NCI-H2029 (cell line): ENCODE data around the gene PPFIBP2.

Experiments used
- DNase-seq: peaks from one replicate; lab custom pipeline; 2025; lab: John Stamatoyannopoulos, UW

PPFIBP2 gene

DNA sequence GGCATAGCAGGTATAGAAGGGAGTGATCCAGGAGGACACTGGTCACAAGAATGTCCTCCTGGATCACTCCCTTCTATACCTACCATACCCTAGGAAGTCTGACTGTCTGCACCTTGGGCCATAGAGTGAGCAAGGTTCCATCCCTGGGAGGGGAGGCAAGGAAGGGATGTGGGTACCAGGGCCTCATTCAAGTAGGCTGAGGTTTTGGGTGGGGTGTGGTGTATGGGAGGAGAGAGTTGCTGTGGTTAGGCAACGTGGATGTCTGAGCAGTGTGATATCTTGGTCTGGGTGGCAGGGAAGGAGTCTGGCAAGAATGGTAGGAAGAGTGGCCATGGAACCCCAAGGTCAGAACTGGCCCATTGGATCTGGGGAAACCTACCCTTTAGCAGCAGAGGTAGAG is 13.2 kb downstream of the PPFIBP2 start:
- DNase-seq = no peak

DNA sequence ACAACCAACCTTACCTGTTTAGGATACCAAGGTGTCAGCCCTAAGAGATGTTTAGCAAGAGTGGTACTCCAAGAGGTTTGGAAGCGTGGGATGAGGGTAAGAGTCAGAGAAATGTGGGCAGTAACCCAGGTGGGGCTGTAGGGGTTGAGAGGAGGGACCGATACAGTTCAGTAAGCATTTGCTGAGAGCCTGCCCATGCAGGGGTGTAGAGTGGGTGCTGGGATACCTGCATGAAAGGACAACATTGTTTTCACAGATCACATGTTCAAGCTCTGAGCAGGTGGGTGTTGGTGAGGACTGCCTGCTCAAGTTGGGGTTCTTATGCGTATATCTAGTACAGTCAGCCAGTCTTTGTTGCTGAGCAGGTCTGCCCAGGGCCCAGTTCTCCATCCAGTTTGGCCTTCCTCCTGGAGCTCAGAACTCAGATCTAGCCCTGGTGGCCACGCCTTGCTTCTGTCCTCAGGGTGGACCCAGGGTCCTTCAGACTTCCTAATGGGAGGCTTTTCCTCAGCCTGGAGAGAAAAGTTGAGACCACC is 14.8 kb downstream of the PPFIBP2 start:
- DNase-seq = no peak

DNA sequence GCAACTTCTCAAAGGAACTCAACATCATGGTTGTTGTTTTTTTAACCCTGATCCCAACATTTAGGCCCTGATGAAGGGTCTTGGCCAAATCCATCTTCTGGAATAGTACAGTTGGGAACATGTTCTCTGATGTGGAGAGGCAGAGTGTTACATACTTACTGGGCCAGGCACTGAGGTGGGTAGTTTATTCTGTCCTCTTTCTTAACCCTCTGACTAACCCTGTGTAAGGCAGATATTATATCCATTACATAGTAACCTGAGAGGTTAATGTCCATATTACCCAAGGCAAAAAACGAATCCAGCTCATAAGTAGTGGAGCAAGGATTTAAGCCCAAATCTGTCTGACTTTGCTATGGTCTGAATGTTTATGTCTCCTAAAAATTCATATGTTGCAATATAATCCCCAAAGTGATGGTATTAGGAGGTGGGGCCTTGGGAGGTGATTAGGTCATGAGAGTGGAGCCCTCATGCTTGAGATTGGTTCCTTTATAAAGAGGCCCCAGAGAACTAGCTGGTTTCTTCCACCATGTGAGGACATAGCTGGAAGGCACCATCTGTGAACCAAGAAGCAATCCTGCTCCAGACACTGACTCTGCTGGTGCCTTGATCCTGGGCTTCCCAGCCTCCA is 16.3 kb downstream of the PPFIBP2 start:
- DNase-seq = no peak

DNA sequence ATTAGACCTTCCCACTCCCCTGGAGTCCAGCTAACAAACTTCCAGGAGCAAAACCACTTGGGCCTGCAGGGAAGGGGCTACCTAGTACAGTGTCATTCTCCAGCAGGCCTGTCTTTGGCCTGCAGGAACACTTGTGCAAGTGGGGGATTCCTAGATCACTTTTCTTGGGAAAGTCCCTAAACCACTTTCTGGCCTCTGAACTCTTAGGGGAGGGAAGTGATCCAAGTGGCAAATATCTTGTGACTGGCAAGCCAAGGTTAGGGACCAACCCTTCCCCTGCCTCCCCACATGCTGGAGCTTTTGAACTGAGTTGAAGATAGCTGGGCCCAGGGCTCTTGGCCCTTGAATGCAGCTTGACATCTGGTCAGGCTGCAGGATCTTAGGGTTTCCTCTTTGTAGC is 17.2 kb downstream of the PPFIBP2 start:
- no peak for DNase-seq

DNA sequence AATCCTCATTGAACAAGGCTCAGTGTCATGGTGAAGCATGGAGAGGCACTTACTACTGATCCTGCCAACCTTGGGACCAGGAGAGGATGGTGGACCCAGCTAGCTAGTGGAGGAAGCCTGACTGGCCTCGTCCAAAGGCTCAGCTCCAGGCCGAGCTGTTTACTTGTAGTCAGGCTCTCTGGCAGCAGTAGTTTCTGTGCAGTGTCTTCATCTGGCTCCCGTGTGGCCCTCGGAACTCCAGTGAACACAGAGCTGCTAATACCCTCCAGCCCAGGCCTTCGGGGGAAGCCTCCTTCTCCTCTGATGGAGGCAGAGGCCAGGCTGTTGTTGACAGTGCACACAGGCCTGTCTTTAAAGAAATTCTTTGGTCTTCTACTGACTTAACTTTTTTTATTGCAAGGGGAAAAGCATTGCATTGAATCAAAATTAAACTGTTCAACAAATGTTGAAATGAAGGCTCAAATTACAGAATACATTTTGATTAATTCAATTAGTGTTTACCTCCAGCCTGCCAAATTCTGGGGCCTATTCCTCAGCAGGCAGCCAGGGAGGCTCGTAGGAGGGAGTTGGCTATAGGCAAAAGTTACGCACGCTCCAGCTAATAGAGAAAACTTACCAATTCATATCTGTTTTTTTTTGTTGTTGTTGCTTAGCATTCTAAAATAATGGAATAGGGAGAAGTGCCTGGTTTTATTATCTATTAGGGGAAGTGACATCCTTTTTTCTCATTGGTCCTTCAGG is 18.8 kb downstream of the PPFIBP2 start:
- DNase-seq = no peak

DNA sequence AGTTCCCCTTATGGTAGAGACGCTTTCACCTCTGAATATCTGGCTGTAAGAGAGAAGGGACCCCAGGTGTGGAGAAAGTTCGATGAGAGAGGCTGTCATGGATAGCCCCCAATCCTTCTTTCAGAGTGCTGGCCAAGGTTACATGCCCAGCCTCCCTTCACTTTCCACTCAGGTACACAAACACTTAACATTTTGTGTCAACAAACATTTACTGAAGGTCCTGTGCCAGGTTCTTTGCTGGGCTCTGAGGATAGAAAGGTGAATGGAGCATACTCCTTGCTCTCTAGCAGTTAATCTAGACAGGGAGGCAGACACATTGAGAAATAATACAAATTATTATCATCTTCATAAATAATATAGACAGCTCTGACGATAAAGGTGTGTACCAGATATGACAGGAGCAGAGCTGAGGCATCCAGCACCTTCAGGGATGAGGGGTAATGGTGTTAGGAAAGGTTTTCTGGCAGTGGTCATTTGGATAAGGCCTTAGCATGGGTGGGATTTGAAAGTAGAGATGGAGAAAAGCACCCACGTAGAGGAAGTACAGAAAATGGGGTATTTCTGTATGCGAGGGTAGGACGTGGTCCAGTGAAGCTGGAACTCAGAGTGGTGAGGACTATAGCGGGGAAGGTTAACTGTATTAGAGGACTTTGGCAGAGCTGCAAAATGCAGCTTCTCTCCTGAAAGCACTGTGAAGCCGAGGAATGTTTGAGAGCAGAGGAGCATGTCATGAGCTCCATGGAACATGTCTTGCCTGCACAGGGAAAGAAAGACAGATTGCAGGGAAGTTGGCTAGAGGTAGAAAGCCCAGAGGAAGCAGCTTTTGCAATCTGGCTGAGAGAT is 19.6 kb downstream of the PPFIBP2 start:
- DNase-seq = peak; percentile 33

DNA sequence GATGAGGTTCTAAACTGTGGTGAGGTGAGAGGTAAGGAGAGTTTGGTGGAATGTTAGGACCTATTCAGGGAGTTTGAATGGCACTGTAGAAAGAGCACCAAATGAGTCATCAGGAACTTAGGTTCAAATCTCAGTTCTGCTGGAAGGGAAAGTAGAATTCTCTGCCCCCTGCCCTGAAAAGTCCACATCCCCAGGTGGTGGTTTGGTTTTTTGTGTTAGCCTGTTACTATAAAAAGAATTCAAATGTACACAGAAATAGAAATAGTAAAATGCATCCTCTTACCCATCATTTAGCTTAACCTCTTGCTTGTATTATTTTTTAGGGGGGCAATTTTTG is 20.2 kb downstream of the PPFIBP2 start:
- no peak for DNase-seq

DNA sequence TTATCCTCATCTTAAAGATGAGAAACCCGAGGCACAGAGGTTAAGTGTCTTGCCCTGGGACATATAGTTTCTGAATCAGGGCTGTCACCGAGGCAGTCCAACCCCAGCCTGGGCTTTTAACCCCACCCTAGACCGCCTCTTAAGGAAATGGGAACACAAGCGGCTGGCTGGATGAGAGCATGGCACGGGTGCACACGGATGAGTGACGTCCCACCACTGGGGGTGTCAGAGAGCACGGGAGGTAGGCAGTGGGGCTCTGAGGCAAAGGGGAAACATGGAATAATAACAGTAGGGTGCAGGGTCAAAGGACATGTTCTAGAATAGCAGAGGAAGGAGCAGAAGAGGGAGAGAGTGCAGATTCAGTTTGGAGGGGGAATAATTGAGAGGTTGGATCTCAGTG is 22.3 kb downstream of the PPFIBP2 start:
- no peak for DNase-seq

DNA sequence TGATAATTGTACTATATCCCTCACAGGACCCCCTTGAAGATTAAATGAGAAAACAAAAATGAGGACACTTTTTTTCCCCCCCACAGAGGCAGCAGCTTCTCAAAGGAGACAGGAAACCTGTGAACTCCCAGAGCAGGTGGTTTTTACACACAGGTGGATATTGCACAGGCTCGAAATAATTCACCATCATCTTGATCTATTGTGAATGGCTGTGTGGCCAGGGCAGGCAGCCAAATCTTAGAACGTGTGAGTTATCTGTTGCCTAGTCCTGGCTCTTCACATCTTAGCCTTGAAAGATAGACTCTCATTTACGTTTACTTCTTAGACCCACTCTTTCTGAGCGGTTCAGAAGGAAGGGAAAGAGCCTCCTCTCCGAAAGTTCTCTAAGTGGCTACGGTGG is 23.5 kb downstream of the PPFIBP2 start:
- peak; percentile 41 for DNase-seq

DNA sequence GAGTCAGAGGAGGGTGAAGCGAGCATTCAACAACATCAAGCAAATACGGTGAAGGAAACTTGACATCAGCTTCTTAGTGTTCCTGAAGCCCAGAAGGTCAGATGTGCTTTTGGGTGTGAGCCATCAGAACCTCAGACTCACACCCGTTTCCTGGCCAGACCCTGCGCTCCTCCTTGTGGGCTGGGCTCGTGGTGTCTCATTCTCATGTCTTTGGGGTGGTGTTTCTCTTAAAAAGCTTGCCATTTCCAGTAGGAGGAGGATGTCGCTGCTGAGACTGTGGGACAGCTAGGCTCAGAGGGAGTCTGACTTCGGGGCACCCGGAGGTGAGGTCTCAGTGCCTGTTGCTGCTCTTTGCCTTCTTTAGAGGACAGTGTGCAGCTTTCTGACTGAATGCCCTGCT is 24.2 kb downstream of the PPFIBP2 start:
- no peak for DNase-seq

DNA sequence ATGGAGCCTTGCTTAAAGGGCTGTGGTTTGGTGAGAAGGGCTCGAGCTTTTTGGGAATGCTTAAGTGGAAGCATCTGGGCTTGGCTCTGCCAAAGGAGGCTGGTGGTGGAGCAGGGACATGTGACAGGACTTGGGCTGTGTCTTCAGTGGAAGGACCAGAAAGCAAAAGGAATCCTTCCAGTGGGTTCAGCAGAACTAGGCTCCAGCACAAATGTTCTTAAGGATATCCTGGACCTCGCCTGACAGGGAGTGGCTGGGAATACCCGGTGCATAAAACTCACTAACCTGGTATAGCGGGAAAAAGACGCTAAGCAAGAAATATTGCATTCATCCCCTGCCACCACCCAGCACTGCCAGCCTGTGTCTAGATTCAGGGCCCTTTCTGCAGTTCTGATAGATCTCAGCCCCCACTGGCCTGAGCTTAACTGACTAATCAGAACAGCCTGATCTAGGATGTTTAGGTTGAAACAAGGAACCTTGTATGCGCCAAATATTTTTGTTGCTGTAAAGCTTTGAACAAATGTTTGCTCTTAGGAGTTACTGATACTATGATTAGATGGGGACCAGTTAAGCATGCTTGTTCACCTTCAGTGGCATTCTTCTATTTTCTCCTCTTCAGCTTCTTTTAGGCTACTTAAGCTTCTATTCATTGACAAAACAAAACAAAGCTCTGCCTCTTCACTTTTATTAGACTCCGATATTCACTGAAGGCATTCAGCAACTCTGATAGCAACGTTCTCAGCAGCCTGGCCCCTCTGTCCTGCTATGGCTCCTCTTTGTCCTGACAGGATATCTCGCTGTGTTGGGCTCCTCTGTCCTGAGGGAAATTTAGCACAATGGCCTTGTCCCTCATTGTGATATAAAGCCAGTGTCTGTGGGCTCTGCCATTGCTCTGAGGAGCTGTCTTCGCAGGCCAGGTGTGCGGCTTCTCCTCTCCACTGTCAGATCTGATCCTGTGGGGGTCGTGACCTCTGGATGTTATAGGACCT is 25.0 kb downstream of the PPFIBP2 start:
- no peak for DNase-seq

DNA sequence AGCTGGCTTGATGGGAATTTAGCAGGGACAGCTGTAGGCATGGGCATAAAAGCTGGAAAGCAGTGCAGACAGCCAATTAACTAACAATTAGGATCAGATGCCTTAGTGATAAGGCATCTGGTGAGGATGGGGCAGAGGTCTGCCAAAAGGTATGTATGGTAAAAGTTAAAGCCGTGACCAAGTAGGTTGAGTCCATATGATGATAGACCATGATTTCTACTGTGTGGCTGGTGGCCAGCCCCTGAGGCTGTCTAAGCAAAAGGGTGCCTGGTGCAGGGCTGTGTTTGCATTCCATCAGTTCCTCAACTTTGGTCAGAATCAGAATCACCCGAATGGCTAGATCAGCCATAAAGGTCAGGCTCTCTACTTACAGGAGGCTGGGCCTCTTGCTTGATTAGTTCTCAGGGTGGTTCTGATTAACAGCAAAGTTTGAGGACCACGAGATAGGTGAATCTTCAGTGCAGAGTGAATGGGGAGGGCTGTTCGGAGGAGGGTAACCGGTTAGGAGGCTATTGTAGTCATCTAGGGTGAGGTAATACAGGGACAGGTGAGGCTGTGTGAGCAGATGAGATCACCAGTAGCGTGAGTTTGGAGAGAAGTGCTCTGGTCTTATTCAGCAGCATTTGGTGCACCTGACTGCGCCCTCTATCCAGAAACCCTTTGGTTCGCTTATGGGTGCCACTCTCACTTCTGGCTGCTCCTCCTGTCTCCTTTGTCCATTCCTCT is 27.2 kb downstream of the PPFIBP2 start:
- DNase-seq = peak; percentile 68

DNA sequence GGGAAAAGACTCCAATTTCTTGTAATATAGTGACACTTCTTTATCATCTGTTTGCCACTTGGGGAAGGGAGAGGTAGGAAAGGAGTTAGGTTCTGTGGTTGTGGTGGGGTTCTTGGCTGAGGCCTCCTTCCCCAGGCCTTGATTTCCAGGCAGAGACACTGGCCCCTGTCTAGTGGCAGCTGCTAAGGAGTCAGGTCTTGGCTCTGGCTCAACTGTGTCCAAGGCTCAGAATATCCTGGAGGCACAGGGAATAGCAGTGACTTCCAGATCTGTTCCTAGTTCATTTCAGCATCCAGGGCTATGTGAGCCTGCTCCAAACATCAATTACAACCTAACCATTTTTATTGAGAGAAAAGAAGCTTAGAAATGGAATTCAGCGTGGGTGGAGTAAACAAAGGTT is 29.5 kb downstream of the PPFIBP2 start:
- no peak for DNase-seq

DNA sequence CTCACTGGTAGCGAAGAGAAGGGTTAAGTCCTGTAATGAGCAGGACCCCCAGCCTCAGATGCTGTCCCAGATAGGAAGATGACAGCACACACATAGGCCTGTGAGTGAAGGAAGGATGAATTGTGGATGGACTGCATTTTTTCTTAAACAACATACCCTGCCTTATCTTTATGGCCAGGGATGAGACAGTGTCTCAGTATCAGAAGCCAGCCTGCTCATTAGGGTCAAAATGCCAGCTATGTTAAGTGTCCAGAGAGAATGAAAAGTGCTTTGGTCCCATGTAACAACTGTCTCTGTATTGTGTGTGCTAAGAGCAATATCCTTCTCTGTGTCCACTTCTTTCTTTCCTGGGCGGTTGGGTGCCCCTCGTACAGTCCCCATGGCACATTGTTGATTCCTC is 30.2 kb downstream of the PPFIBP2 start:
- DNase-seq = no peak

DNA sequence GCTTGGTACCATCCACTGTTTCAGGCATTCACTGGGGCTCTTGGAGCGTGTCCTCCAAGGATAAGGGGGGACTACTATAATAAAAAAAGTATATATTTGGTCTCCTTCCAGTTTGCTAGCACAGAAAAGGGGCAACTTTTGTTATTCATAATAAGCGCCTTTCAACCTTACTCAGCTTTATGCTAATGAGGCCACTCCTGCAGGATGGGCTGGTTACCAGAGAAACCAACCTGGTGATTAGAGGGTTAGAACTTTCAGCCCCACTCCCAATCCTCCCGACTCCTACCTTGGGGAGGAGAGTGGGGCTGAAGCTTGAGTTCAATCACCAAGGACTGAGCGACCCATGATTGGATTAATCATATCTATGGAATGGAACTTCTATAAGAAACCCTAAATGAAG is 31.8 kb downstream of the PPFIBP2 start:
- no peak for DNase-seq

DNA sequence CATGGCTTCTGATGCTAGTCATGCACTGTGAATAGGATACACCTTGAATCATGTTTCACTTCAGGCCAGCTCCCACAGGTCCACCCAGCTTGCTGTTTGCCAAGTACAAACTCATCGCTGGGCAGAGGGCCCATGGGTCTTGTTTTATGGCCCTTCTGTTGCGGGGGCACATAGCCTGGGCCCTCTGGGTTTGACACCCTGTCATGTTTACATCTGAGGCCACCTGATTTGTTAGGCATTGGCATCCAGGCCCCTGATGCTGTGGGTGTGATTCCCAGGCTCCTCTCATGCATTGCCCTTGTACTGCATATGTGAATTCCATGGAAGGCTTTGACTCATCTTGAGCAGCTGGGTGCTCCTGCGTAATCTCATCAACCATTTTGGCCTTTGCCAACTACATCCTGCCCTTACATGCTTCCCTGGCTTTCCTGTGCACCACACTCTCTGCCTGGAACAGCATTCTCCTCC is 32.6 kb downstream of the PPFIBP2 start:
- DNase-seq = no peak

DNA sequence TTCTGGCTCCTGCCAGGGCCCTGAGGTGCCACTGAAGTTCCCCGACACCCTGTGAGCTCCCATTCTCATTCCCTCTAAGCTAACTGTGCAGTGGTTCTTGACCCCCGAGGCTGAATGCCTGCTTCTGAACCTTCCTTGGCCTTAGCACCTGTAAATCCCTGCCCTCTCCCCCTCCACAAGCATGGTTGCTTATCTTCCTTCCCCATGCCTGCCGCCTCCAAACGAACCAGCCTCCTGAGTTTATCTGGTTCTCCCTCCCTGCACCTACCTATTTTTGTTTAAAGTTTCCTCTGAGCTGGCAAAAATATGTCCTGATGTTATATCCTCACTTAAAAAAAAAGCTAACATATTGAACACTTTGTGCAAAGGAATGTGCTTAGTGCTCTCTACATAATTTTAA is 33.9 kb downstream of the PPFIBP2 start:
- DNase-seq = no peak

DNA sequence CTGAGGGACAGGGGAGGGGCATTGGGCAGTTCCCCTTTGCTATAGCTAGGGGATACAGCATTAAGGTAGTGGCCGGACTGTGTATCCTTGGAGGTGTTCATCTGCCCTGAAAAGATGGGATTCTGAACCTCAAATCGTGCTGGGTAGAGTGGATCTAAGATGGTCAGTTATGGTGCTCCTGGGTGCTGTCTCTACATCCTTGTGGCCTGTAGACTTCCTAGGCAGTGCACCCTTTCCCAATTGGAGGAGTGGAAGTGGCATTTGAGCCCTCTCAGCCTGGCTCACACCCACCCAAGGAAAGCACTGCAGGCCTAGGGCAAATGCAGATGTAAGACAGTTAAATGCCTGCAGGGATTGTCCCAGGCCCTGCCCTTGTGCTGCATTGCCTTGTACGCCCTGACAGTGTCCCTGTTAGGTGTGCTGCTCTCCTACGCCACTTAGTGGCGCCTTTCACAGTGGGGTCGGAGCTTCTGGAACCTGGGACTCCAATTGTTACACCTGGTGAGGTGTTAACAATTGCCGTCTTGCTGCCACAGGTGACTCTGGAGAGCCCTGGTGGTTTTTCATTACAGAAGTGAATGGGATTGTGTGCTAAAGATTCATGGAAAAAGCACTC is 35.0 kb downstream of the PPFIBP2 start:
- DNase-seq = no peak

DNA sequence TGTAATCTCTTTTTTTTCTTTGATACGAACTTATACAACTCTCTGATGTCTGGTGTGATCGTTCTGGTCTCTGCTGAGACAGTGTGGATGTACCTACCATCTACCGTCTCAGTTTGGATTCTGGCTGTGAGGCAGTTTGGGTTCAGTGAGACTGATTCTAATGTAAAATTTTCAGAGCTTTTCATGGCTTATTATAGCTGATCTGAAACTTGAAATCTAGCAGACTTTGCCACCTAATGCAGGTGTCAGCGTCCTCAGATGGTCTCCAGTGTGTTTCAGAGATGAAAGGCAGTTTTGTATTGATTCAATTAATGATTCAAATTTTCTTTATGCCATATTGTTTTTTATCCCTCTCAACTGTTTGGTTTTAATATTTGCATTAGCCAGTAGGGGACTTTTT is 35.9 kb downstream of the PPFIBP2 start:
- DNase-seq = no peak

DNA sequence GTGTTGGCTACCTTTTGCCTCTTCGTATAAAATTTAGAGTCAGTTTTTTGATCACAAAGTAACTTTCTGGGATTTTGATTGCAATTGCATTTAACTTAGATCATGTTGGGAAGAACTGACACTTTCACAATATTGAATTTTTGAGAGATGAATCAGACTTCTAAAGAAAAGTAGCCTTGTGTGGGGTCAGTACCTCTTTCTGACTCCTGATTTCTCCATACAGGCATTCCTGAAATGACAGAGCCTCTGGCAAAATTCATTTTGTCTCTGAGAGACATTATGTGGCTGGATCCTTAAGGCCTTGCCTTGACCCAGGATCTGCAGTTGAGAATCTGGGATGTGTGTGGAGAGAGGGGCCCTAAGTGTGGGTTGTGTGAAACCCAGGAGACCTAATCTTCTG is 37.8 kb downstream of the PPFIBP2 start:
- no peak for DNase-seq
